Body of pancreas (tissue), 4 donors: Measurements from ENCODE around the gene EHBP1. TPM values are rescaled to one million over a fixed set of nuclear protein-coding genes. Genes with fewer than 3 reads are reported as not detected.

Experiments
- ATAC-seq: fragments of 150-250 bp; one replicate; pipeline ENCODE4 v1.9.1; 2016
- DNase-seq, 4 donors: peaks; one replicate each; pipeline ENCODE4 v3.0.0-alpha.2; 2019
- H3K27ac ChIP-seq, 4 donors: fragments of 200-600 bp; sonication (generic); 1 replicate in 3 of 4; 2 replicates in 1 of 4; pipeline versions ENCODE4 v1.5.1 to v1.6.1; 2016 to 2019; ENCODE audit warnings: mild to moderate bottlenecking in 1 of 4, mixed read lengths in 1 of 4, moderate library complexity in 1 of 4
- H3K27me3 ChIP-seq, 2 donors: fragments of 200-600 bp; sonication (generic); one replicate each; pipeline ENCODE4 v1.6.0; 2016; ENCODE audit warnings: mild to moderate bottlenecking in 1 of 2
- H3K36me3 ChIP-seq, 2 donors: fragments of 200-600 bp; sonication (generic); replicated peaks in 1 of 2; 2 replicates each; pipeline ENCODE4 v1.5.1; 2016; ENCODE audit warnings: low read depth in 2 of 2; ENCODE audit not compliant: insufficient read depth in 1 of 2
- H3K4me1 ChIP-seq: fragments of 200-600 bp; sonication (generic); one replicate; pipeline ENCODE4 v1.6.0; 2016
- H3K4me3 ChIP-seq, 2 donors: fragments of 200-600 bp; sonication (generic); 1 replicate in 1 of 2; 2 replicates in 1 of 2; pipeline ENCODE4 v1.5.1; 2016 to 2019
- H3K9me3 ChIP-seq, 3 donors: fragments of 200-600 bp; sonication (generic); 1 replicate in 2 of 3; 2 replicates in 1 of 3; pipeline ENCODE4 v1.5.1; 2016
- CTCF ChIP-seq, 7 experiments: fragments of 450-650 bp in 4 of 7; fragments of 200-600 bp in 3 of 7; sonication (generic) in 3 of 7; IDR thresholded peaks; one replicate each; pipeline ENCODE4 v1.5.1; 2016 to 2019; ENCODE audit warnings: antibody characterized with exemption in 7 of 7
- POLR2A ChIP-seq, 3 donors: fragments of 450-650 bp; IDR thresholded peaks; one replicate each; pipeline ENCODE4 v1.6.1; 2016; ENCODE audit warnings: antibody characterized with exemption in 3 of 3, mild to moderate bottlenecking in 2 of 3
- WGBS, 2 donors: methylation state at CpG; one replicate each; pipeline ENCODE4 v1.1.5; 2017; 5-methylcytosine and 5-hydroxymethylcytosine counted together
- intact Hi-C: fragments of 100-400 bp; cut with DNase I; formaldehyde crosslinking; loops from one replicate; pipeline ENCODE4 v1.15.1; 2023
- total RNA-seq, 2 donors: library from RNA; depleted of rRNA; stranded (reverse); fragments of >200 nt; gene quantifications; one replicate each; pipeline ENCODE4 v1.1.0, GENCODE V29; 2016

EHBP1 gene
- total RNA-seq, 2 donors from 2014 or later, result 43.6 to 45.8 TPM

- Histone ChIP-seq H3K36me3 (no peaks in the 10 kb centered on the region), H3K9me3 (no peaks in the 10 kb centered on the region), H3K4me1 (peaks cover 21% of the 10 kb centered on the region), H3K4me3 (no peak overlapping the region), H3K27ac (no peak overlapping the region), H3K27me3 (no peaks in the 10 kb centered on the region)
- DNase-seq (no peak), ATAC-seq (no peak)
- WGBS, 2 donors, result 89 to 93% methylated on average over 4 of the region's 4 CpGs
- intact Hi-C loops, result no loop called here
- TF ChIP-seq CTCF (IDR thresholded peaks at IDR 0.05) (no peak), POLR2A (IDR thresholded peaks at IDR 0.05) (no peak)
Measured at GRCh38 chr2:62801110-62801509, 95.6 kb downstream of the EHBP1 start.

DNA sequence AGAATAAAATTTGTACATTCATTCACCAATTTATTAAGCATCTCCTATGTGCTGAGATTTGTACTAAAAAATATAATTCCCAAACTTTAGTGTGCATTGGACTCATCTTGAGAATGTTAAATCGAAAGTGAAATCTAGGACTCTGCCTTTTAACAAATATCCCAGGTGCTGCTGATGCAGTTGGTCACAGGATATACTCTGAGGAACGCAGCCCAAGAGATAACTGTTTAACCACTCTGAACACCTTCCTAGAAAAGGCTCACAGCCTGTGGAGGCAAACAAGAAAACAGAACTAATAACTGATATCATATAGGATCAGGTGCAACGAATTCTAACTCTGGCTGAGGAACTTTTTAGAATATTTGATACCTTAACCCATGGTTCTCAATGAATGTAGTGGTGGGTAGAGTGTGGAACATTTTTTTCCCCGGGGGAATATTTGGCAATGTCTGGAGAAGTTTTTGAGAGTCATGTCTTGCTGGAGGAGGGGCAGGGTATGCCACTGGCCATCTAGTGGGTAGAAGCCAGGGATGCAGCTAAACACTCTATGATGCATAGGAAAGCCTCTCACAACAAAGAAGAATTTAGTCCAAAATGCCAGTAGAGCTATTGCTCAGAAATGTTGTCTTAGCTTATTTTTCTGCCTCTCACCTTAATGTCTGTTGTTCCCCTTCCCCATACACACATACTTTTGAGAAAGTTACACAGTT is 96.5 kb downstream of the EHBP1 start:
- TF ChIP-seq POLR2A (IDR thresholded peaks at IDR 0.05) (no peak), CTCF (IDR thresholded peaks at IDR 0.05) (no peak)
- H3K27me3 ChIP-seq, result no peaks in the 10 kb centered on the region
- WGBS, 2 donors, result 25 to 60% methylated on average over 4 of the region's 4 CpGs
- ATAC-seq, result peak; percentile 42
- peak in 2 of 4 donors; percentile 13 to 33 for DNase-seq
- intact Hi-C loops, result no loop called here
- H3K27ac ChIP-seq, result peak overlapping the region in 1 of 4 donors; percentile 19
- no peak overlapping the region for H3K4me3 ChIP-seq
- no peaks in the 10 kb centered on the region for H3K36me3 ChIP-seq
- peaks cover 14% of the 10 kb centered on the region for H3K4me1 ChIP-seq
- H3K9me3 ChIP-seq, result no peaks in the 10 kb centered on the region

DNA sequence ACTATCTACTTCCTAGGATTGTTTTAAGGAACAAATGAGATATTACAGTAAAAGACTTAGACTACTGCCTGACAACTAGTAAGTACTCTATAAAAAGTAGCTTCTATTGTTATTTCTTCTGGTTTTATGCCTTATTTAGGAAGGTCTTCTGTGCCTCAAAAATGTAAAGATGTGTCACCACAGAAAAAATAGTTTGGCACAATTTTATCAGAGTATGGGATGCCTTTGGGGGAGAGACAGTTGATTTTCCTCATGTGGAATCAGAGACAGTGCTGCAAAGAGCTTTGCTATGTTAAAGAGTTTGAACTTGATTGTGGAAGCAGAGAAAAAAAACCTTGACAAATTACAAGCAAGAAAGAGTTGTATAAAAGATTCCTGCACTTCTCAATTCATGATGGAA is 98.4 kb downstream of the EHBP1 start:
- Histone ChIP-seq H3K4me1 (peaks cover 6% of the 10 kb centered on the region), H3K9me3 (no peaks in the 10 kb centered on the region), H3K4me3 (no peak overlapping the region), H3K36me3 (no peaks in the 10 kb centered on the region), H3K27ac (no peak overlapping the region), H3K27me3 (no peaks in the 10 kb centered on the region)
- TF ChIP-seq CTCF (IDR thresholded peaks at IDR 0.05) (no peak), POLR2A (IDR thresholded peaks at IDR 0.05) (no peak)
- ATAC-seq (no peak), DNase-seq (no peak)
- intact Hi-C loops, result no loop called here

- H3K36me3 ChIP-seq, result no peaks in the 10 kb centered on the region
- intact Hi-C loops, result no loop called here
- 90 to 94% methylated on average over 7 of the region's 7 CpGs for WGBS, 2 donors
- ATAC-seq, result no peak
- H3K4me3 ChIP-seq, result no peak overlapping the region
- H3K27ac ChIP-seq, result no peak overlapping the region
- TF ChIP-seq CTCF (IDR thresholded peaks at IDR 0.05) (no peak), POLR2A (IDR thresholded peaks at IDR 0.05) (no peak)
- no peaks in the 10 kb centered on the region for H3K27me3 ChIP-seq
- peaks cover 6% of the 10 kb centered on the region for H3K4me1 ChIP-seq
- H3K9me3 ChIP-seq, result no peaks in the 10 kb centered on the region
- no peak for DNase-seq
Measured at GRCh38 chr2:62806231-62806630, 100.7 kb downstream of the EHBP1 start.

DNA sequence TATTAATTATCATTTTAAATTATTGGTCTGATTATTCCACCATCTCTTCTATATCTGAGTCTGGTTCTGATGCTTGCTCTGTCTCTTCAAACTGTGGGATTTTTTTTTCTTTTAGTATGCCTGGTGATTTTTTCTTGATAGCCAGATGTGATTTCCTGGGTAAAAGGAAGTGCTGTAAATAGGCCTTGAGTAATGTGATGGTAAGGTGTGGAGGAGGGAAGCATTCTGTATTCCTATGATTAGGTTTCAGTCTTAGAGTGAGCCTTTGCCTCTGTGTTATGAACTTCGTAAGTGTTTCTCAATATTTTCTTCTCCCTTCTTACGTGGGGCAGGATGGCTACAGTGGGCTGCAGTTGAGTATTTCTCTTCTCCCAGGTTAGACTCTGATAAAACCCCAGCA is 103.0 kb downstream of the EHBP1 start:
- H3K27me3 ChIP-seq, result no peaks in the 10 kb centered on the region
- no peaks in the 10 kb centered on the region for H3K4me1 ChIP-seq
- no peak for TF ChIP-seq CTCF (IDR thresholded peaks at IDR 0.05)
- no peak for TF ChIP-seq POLR2A (IDR thresholded peaks at IDR 0.05)
- DNase-seq (no peak), ATAC-seq (no peak)
- intact Hi-C loops, result no loop called here
- no peak overlapping the region for H3K4me3 ChIP-seq
- 90 to 100% methylated on average over 2 of the region's 2 CpGs for WGBS, 2 donors
- no peaks in the 10 kb centered on the region for H3K36me3 ChIP-seq
- no peak overlapping the region for H3K27ac ChIP-seq
- no peaks in the 10 kb centered on the region for H3K9me3 ChIP-seq
